ENCODE results near the gene AGT. TPM values are rescaled to one million over a fixed set of nuclear protein-coding genes. Genes with fewer than 3 reads are reported as not detected.

The AGT gene
- total RNA-seq, 4 donors from 2014 or later = 1.7 to 47.3 (median 38.6) TPM

GRCh38 chr1:230757856-230758708, 44.2 kb upstream of the AGT start:
- no peak for DNase-seq
- TF ChIP-seq CTCF (IDR thresholded peaks at IDR 0.05) (no peak), POLR2A (IDR thresholded peaks at IDR 0.05) (no peak)

GRCh38 chr1:230754796-230755195, 40.9 kb upstream of the AGT start:
- DNase-seq = no peak
- no peak overlapping the region for H3K27ac ChIP-seq

More at GRCh38 chr1:230757856-230758708, 44.2 kb upstream of the AGT start:
- Histone ChIP-seq H3K27ac (no peak overlapping the region), H3K9me3 (no peaks in the 10 kb centered on the region), H3K27me3 (no peaks in the 10 kb centered on the region), H3K4me1 (peaks cover 0 to 11% (median 0%) of the 10 kb centered on the region in 4 donors), H3K4me3 (no peak overlapping the region), H3K36me3 (no peaks in the 10 kb centered on the region)

GRCh38 chr1:230753586-230754251, 39.8 kb upstream of the AGT start:
- no peaks in the 10 kb centered on the region for H3K9me3 ChIP-seq
- H3K4me3 ChIP-seq = peak overlapping the region in 1 of 4 donors; percentile 31
- H3K27me3 ChIP-seq = no peaks in the 10 kb centered on the region
- H3K36me3 ChIP-seq = no peaks in the 10 kb centered on the region
- TF ChIP-seq POLR2A (IDR thresholded peaks at IDR 0.05) (no peak), CTCF (IDR thresholded peaks at IDR 0.05) (no peak)
- peak in 2 of 3 donors; percentile 64 to 86 for DNase-seq
- peaks cover 0 to 16% (median 0%) of the 10 kb centered on the region in 4 donors for H3K4me1 ChIP-seq
- peak overlapping the region in 3 of 4 donors; percentile 36 to 77 (median 61) for H3K27ac ChIP-seq

More at GRCh38 chr1:230754796-230755195, 40.9 kb upstream of the AGT start:
- peaks cover 0 to 16% (median 0%) of the 10 kb centered on the region in 4 donors for H3K4me1 ChIP-seq
- no peaks in the 10 kb centered on the region for H3K9me3 ChIP-seq
- H3K27me3 ChIP-seq = no peaks in the 10 kb centered on the region
- no peak for TF ChIP-seq POLR2A (IDR thresholded peaks at IDR 0.05)
- TF ChIP-seq CTCF (IDR thresholded peaks at IDR 0.05) = no peak
- H3K4me3 ChIP-seq = no peak overlapping the region
- H3K36me3 ChIP-seq = no peaks in the 10 kb centered on the region

- Histone ChIP-seq H3K27ac (peak overlapping the region in 3 of 4 donors; percentile 36 to 77 (median 61)), H3K36me3 (no peaks in the 10 kb centered on the region), H3K4me1 (peaks cover 0 to 16% (median 0%) of the 10 kb centered on the region in 4 donors), H3K9me3 (no peaks in the 10 kb centered on the region), H3K4me3 (peak overlapping the region in 1 of 4 donors; percentile 31), H3K27me3 (no peaks in the 10 kb centered on the region)
- no peak for DNase-seq
- TF ChIP-seq POLR2A (IDR thresholded peaks at IDR 0.05) (no peak), CTCF (IDR thresholded peaks at IDR 0.05) (no peak)
Observed at GRCh38 chr1:230753191-230753585, 39.3 kb upstream of the AGT start.

GRCh38 chr1:230752407-230752806, 38.5 kb upstream of the AGT start:
- H3K36me3 ChIP-seq = no peaks in the 10 kb centered on the region
- H3K27me3 ChIP-seq = no peaks in the 10 kb centered on the region
- no peaks in the 10 kb centered on the region for H3K9me3 ChIP-seq
- H3K4me3 ChIP-seq = no peak overlapping the region
- peak in 2 of 3 donors; percentile 69 to 84 for DNase-seq
- peak overlapping the region in 3 of 4 donors; percentile 36 to 77 (median 61) for H3K27ac ChIP-seq
- H3K4me1 ChIP-seq = peaks cover 0 to 16% (median 0%) of the 10 kb centered on the region in 4 donors
- TF ChIP-seq CTCF (IDR thresholded peaks at IDR 0.05) (no peak), POLR2A (IDR thresholded peaks at IDR 0.05) (no peak)

Measured in Peyer's patch (tissue), 4 donors.